Sigmoid colon (tissue), 4 donors: ENCODE measurements around the gene SAMD14.

Experiments
- EP300 ChIP-seq, 4 donors: sonication (generic); formaldehyde crosslinking; IDR thresholded peaks; one replicate each; pipeline ENCODE4 v1.6.1; 2017; ENCODE audit warnings: antibody characterized with exemption in 4 of 4
- POLR2A ChIP-seq, 2 donors: fragments of 450-650 bp; IDR thresholded peaks; one replicate each; pipeline ENCODE4 v1.6.1; 2016; ENCODE audit warnings: antibody characterized with exemption in 2 of 2, mild to moderate bottlenecking in 2 of 2, moderate library complexity in 2 of 2
- POLR2AphosphoS5 ChIP-seq, 4 donors: sonication (generic); formaldehyde crosslinking; IDR thresholded peaks; one replicate each; pipeline ENCODE4 v1.6.1; 2017; ENCODE audit warnings: antibody characterized with exemption in 4 of 4
- TF ChIP-seq, protein P1 (sequence below), 4 experiments: fragments of 450-650 bp in 3 of 4; fragments of 200-600 bp in 1 of 4; IDR thresholded peaks; one replicate each; pipeline ENCODE4 v1.5.1; 2016 to 2019; ENCODE audit warnings: antibody characterized with exemption in 4 of 4, mild to moderate bottlenecking in 3 of 4, moderate library complexity in 2 of 4

DNA sequence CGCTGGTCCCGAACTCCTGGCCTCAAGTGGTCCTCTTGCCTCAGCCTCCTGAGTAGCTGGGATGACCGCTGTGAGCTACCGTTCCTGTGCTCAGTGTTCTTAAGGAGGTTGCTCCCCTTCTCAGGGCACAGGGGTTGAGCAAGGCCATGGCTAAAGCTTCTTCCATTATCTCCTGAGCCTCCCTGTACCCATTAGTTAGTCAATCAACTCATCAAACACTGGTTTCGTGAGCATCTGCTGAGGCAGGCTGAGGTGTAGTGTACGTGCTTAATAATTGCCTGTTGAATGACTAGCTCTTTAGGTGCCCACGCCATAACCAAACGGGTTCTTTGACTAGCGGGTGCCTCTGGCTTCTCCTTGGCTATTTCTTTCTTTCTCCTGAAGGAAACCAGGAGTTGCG is 47.5 kb upstream of the SAMD14 start:
- TF ChIP-seq, protein P1, sequence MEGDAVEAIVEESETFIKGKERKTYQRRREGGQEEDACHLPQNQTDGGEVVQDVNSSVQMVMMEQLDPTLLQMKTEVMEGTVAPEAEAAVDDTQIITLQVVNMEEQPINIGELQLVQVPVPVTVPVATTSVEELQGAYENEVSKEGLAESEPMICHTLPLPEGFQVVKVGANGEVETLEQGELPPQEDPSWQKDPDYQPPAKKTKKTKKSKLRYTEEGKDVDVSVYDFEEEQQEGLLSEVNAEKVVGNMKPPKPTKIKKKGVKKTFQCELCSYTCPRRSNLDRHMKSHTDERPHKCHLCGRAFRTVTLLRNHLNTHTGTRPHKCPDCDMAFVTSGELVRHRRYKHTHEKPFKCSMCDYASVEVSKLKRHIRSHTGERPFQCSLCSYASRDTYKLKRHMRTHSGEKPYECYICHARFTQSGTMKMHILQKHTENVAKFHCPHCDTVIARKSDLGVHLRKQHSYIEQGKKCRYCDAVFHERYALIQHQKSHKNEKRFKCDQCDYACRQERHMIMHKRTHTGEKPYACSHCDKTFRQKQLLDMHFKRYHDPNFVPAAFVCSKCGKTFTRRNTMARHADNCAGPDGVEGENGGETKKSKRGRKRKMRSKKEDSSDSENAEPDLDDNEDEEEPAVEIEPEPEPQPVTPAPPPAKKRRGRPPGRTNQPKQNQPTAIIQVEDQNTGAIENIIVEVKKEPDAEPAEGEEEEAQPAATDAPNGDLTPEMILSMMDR (IDR thresholded peaks at IDR 0.05), result no peak
- TF ChIP-seq POLR2A (IDR thresholded peaks at IDR 0.05) (no peak), EP300 (IDR thresholded peaks at IDR 0.05) (no peak), POLR2AphosphoS5 (IDR thresholded peaks at IDR 0.05) (no peak)
